ENCODE measurements around the gene EGFLAM.

Gene EGFLAM

GRCh38 chr5:38258319-38259061 lies at the start of gene EGFLAM:
TSS of gene EGFLAM (plus strand) at chr5:38258559. CDS start at chr5:38258755, 196 bp downstream.
- DNase-seq = peak; percentile 87

- DNase-seq = peak; percentile 82
Measured at GRCh38 chr5:38208782-38209378, 49.5 kb upstream of the EGFLAM start.

- DNase-seq = no peak
Measured at GRCh38 chr5:38210676-38211353, 47.5 kb upstream of the EGFLAM start.

- no peak for DNase-seq
Measured at GRCh38 chr5:38211354-38211710, 47.0 kb upstream of the EGFLAM start.

- no peak for DNase-seq
Measured at GRCh38 chr5:38212307-38212706, 46.1 kb upstream of the EGFLAM start.

- peak; percentile 69 for DNase-seq
Measured at GRCh38 chr5:38226091-38226490, 32.3 kb upstream of the EGFLAM start.

- no peak for DNase-seq
Measured at GRCh38 chr5:38228914-38229313, 29.4 kb upstream of the EGFLAM start.

- DNase-seq = no peak
Measured at GRCh38 chr5:38234737-38235136, 23.6 kb upstream of the EGFLAM start.

GRCh38 chr5:38237681-38238080 lies 20.7 kb upstream of the EGFLAM start:
- no peak for DNase-seq

- no peak for DNase-seq
Measured at GRCh38 chr5:38240212-38240611, 18.1 kb upstream of the EGFLAM start.

GRCh38 chr5:38241655-38242054 lies 16.7 kb upstream of the EGFLAM start:
- no peak for DNase-seq

GRCh38 chr5:38245307-38245706 lies 13.1 kb upstream of the EGFLAM start:
- no peak for DNase-seq

GRCh38 chr5:38249301-38249700 lies 9.1 kb upstream of the EGFLAM start:
- no peak for DNase-seq

- DNase-seq = no peak
Measured at GRCh38 chr5:38249812-38250211, 8.5 kb upstream of the EGFLAM start.

- DNase-seq = no peak
Measured at GRCh38 chr5:38250763-38251448, 7.5 kb upstream of the EGFLAM start.

- DNase-seq = no peak
Measured at GRCh38 chr5:38253759-38254158, 4.6 kb upstream of the EGFLAM start.

- peak; percentile 96 for DNase-seq
Measured at GRCh38 chr5:38257308-38258041, 884 bp upstream of the EGFLAM start.

GRCh38 chr5:38258042-38258318 lies 379 bp upstream of the EGFLAM start:
- DNase-seq = no peak

GRCh38 chr5:38259062-38259808 lies 876 bp downstream of the EGFLAM start:
- peak; percentile 69 for DNase-seq

- no peak for DNase-seq
Measured at GRCh38 chr5:38259809-38260160, 1.4 kb downstream of the EGFLAM start.

GRCh38 chr5:38263983-38264382 lies 5.6 kb downstream of the EGFLAM start:
- DNase-seq = peak; percentile 51

GRCh38 chr5:38265546-38266179 lies 7.3 kb downstream of the EGFLAM start:
- DNase-seq = peak; percentile 90

Measured in NCI-H82 (cell line).